DOHH2 (cell line): ENCODE data around the gene GARNL3.

ENCODE experiments used
- H3F3A ChIP-seq: fragments of 200-600 bp; sonication (generic), shearing (Covaris generic); 2 replicates; pipeline ENCODE4 v1.6.0; 2016; ENCODE audit warnings: antibody characterized with exemption, mild to moderate bottlenecking; ENCODE audit not compliant: control insufficient read depth, insufficient read depth
- H3K27ac ChIP-seq: fragments of 200-600 bp; sonication (generic); 2 replicates; pipeline ENCODE4 v1.5.1; 2014; ENCODE audit warnings: low read depth, mild to moderate bottlenecking, low read length, moderate library complexity
- H3K27me3 ChIP-seq: fragments of 200-600 bp; sonication (generic); 2 replicates; pipeline ENCODE4 v1.6.1; 2014; ENCODE audit warnings: mild to moderate bottlenecking, low read length, mixed read lengths; ENCODE audit not compliant: control insufficient read depth
- H3K36me3 ChIP-seq: fragments of 200-600 bp; sonication (generic); 2 replicates; pipeline ENCODE4 v1.6.1; 2014; ENCODE audit warnings: mild to moderate bottlenecking, low read length, moderate library complexity, mixed read lengths; ENCODE audit not compliant: control insufficient read depth
- H3K4me1 ChIP-seq: fragments of 200-600 bp; sonication (generic); 2 replicates; pipeline ENCODE4 v1.6.1; 2014; ENCODE audit warnings: mild to moderate bottlenecking, low read length, mixed read lengths; ENCODE audit not compliant: control insufficient read depth
- H3K4me2 ChIP-seq: fragments of 200-600 bp; sonication (generic); 2 replicates; pipeline ENCODE4 v1.6.0; 2014; ENCODE audit warnings: mild to moderate bottlenecking, low read length, moderate library complexity
- H3K4me3 ChIP-seq: fragments of 200-600 bp; sonication (generic); 2 replicates; pipeline ENCODE4 v1.5.1; 2014; ENCODE audit warnings: mild to moderate bottlenecking, low read length, mixed read lengths
- H3K79me2 ChIP-seq: fragments of 200-600 bp; sonication (generic); 2 replicates; pipeline ENCODE4 v1.6.1; 2014; ENCODE audit warnings: mild to moderate bottlenecking, low read length, mixed read lengths; ENCODE audit not compliant: control insufficient read depth
- H3K9me2 ChIP-seq: fragments of 200-600 bp; sonication (generic); replicated peaks from 2 replicates; pipeline ENCODE4 v1.6.1; 2014; ENCODE audit warnings: mild to moderate bottlenecking, low read length, mixed read lengths; ENCODE audit not compliant: control insufficient read depth
- H3K9me3 ChIP-seq: fragments of 200-600 bp; sonication (generic); 2 replicates; pipeline ENCODE4 v1.6.1; 2014; ENCODE audit warnings: antibody characterized with exemption, low read length, mixed read lengths; ENCODE audit not compliant: control insufficient read depth, insufficient read depth
- H4K20me1 ChIP-seq: fragments of 200-600 bp; sonication (generic); 2 replicates; pipeline ENCODE4 v1.6.0; 2014; ENCODE audit warnings: low read depth, mild to moderate bottlenecking, antibody characterized with exemption, low read length, moderate library complexity; ENCODE audit not compliant: control insufficient read depth, insufficient read depth
- EZH2phosphoT487 ChIP-seq: fragments of 200-600 bp; sonication (generic); IDR thresholded peaks from 2 replicates; pipeline ENCODE4 v1.6.1; 2017; ENCODE audit warnings: borderline replicate concordance, mild to moderate bottlenecking, antibody characterized with exemption, low read length, moderate library complexity, mixed read lengths
- TF ChIP-seq, protein P1 (sequence below): fragments of 200-600 bp; sonication (generic); IDR thresholded peaks from one replicate; pipeline ENCODE4 v1.5.1; 2014; ENCODE audit warnings: antibody characterized with exemption, mild to moderate bottlenecking, low read depth, low read length; ENCODE audit not compliant: poor library complexity, severe bottlenecking

The GARNL3 gene

DNA sequence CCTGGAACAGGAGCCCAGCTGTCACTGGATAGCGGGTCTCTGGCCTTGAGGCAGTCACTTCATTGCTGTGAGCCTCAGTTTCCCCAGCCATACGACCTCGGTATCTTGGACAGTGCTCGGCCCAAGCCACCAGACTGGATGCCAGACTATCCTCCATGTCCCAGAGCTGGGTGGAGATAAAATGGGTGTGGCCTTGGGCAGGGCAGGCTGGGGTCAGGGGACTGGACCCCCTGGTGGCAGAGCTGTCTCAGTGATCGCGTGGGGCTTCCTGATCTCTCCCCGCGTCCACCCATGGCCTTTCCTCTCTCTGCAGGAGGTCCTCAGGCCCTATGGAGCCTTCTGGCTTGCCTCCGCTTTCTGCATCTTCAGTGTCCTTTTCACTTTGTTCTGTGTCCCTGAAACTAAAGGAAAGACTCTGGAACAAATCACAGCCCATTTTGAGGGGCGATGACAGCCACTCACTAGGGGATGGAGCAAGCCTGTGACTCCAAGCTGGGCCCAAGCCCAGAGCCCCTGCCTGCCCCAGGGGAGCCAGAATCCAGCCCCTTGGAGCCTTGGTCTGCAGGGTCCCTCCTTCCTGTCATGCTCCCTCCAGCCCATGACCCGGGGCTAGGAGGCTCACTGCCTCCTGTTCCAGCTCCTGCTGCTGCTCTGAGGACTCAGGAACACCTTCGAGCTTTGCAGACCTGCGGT lies 142.4 kb downstream of the GARNL3 start:
- no peak for TF ChIP-seq EZH2phosphoT487
- TF ChIP-seq, protein P1, sequence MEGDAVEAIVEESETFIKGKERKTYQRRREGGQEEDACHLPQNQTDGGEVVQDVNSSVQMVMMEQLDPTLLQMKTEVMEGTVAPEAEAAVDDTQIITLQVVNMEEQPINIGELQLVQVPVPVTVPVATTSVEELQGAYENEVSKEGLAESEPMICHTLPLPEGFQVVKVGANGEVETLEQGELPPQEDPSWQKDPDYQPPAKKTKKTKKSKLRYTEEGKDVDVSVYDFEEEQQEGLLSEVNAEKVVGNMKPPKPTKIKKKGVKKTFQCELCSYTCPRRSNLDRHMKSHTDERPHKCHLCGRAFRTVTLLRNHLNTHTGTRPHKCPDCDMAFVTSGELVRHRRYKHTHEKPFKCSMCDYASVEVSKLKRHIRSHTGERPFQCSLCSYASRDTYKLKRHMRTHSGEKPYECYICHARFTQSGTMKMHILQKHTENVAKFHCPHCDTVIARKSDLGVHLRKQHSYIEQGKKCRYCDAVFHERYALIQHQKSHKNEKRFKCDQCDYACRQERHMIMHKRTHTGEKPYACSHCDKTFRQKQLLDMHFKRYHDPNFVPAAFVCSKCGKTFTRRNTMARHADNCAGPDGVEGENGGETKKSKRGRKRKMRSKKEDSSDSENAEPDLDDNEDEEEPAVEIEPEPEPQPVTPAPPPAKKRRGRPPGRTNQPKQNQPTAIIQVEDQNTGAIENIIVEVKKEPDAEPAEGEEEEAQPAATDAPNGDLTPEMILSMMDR: no peak
- H3K4me1 ChIP-seq: peaks cover 6% of the 10 kb centered on the region; the same call in 1 of the 2 replicates
- H3K36me3 ChIP-seq: no peaks in the 10 kb centered on the region
- no peaks in the 10 kb centered on the region for H3K79me2 ChIP-seq
- no peaks in the 10 kb centered on the region for H4K20me1 ChIP-seq
- no peaks in the 10 kb centered on the region for H3K9me2 ChIP-seq
- no peak overlapping the region for H3K4me3 ChIP-seq
- H3K27me3 ChIP-seq: no peaks in the 10 kb centered on the region
- no peaks in the 10 kb centered on the region for H3K9me3 ChIP-seq
- H3K4me2 ChIP-seq: no peak overlapping the region
- peaks cover 3% of the 10 kb centered on the region for H3F3A ChIP-seq
- no peak overlapping the region for H3K27ac ChIP-seq

DNA sequence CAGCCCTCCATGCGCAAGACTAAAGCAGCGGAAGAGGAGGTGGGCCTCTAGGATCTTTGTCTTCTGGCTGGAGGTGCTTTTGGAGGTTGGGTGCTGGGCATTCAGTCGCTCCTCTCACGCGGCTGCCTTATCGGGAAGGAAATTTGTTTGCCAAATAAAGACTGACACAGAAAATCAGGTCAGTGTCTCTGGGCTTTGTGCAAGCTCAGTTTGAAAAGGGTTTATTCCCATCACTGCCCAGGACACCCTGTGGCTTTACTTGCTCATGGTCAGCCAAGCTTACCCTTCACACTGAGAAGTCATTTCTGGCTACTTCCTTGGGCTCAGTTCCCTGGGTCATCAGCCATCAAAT lies 142.9 kb downstream of the GARNL3 start:
- H3K4me3 ChIP-seq: no peak overlapping the region
- H3F3A ChIP-seq: peaks cover 3% of the 10 kb centered on the region
- no peaks in the 10 kb centered on the region for H3K9me2 ChIP-seq
- no peak overlapping the region for H3K4me2 ChIP-seq
- H3K27me3 ChIP-seq: no peaks in the 10 kb centered on the region
- H3K36me3 ChIP-seq: no peaks in the 10 kb centered on the region
- peaks cover 6% of the 10 kb centered on the region; the same call in 1 of the 2 replicates for H3K4me1 ChIP-seq
- H3K27ac ChIP-seq: no peak overlapping the region
- no peaks in the 10 kb centered on the region for H3K9me3 ChIP-seq
- no peak for TF ChIP-seq EZH2phosphoT487
- TF ChIP-seq, protein P1: no peak
- no peaks in the 10 kb centered on the region for H3K79me2 ChIP-seq
- no peaks in the 10 kb centered on the region for H4K20me1 ChIP-seq

DNA sequence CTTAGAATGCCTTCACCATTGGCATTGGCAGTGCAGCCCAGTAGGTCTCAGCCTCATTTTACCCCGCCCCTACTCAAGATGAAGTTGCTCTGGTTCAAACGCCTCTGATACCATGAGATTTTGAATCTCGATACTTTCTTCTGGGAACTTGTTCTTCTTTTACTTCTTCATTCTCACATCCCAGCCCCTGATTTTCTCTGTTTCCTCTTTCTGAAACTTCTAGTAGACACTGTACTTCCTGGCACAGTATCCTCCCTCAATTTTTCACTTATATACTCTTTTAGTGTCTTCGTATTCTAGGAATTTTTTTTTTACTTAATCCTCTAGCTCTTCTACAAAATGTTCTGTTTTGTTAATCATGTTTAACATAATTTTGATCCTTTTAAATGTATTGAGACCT lies 146.5 kb downstream of the GARNL3 start:
- Histone ChIP-seq H3K79me2 (no peaks in the 10 kb centered on the region), H3K4me1 (peaks cover 6% of the 10 kb centered on the region; the same call in 1 of the 2 replicates), H3F3A (peaks cover 3% of the 10 kb centered on the region), H3K4me3 (no peak overlapping the region), H3K9me2 (no peaks in the 10 kb centered on the region), H3K27me3 (no peaks in the 10 kb centered on the region), H3K4me2 (no peak overlapping the region), H3K9me3 (no peaks in the 10 kb centered on the region), H4K20me1 (no peaks in the 10 kb centered on the region), H3K36me3 (no peaks in the 10 kb centered on the region), H3K27ac (no peak overlapping the region)
- TF ChIP-seq, protein P1: no peak
- no peak for TF ChIP-seq EZH2phosphoT487

DNA sequence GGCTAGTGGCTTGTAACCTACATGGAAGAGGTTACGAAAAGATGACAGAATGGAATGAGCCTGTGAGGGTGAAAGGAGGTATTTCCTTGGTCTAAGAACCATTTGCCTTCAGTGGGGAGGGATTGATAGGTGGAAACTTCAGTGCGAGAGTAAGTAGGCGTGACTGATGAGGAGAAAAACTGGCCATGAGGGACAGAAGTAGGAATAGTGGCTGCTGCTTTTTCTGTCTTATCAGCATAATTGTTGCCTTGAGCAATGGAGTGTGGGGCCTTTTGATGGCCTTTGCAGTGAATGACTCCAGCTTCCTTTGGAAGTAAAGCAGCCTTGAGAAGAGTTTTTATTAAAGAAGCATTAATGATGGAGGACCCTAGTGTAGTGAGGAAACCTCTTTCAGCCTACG lies 150.6 kb downstream of the GARNL3 start:
- no peak overlapping the region for H3K4me2 ChIP-seq
- no peak for TF ChIP-seq EZH2phosphoT487
- TF ChIP-seq, protein P1: no peak
- no peaks in the 10 kb centered on the region for H3K9me3 ChIP-seq
- no peaks in the 10 kb centered on the region for H3K27me3 ChIP-seq
- H4K20me1 ChIP-seq: no peaks in the 10 kb centered on the region
- no peaks in the 10 kb centered on the region for H3K36me3 ChIP-seq
- H3K79me2 ChIP-seq: no peaks in the 10 kb centered on the region
- no peaks in the 10 kb centered on the region for H3K9me2 ChIP-seq
- H3K4me3 ChIP-seq: no peak overlapping the region
- no peak overlapping the region for H3K27ac ChIP-seq
- peaks cover 6% of the 10 kb centered on the region; the same call in 1 of the 2 replicates for H3K4me1 ChIP-seq
- peaks cover 3% of the 10 kb centered on the region for H3F3A ChIP-seq
